GM12875 (cell line): ENCODE measurements around the gene CADM3.

Source experiments
- H3K4me3 ChIP-seq: one replicate; pipeline ENCODE4 v1.5.1; 2011; ENCODE audit warnings: low read depth, low read length, control low read depth
- CTCF ChIP-seq: IDR thresholded peaks from 2 replicates; pipeline ENCODE4 v1.5.1; 2011; ENCODE audit warnings: low read depth, mild to moderate bottlenecking, control low read depth, inconsistent platforms, low read length, moderate library complexity, borderline replicate concordance; ENCODE audit not compliant: insufficient read depth

CADM3 gene

GRCh38 chr1:159200769-159201168 lies 29.4 kb downstream of the CADM3 start:
- H3K4me3 ChIP-seq = no peak overlapping the region
- no peak for TF ChIP-seq CTCF

- no peak for TF ChIP-seq CTCF
- H3K4me3 ChIP-seq = no peak overlapping the region
These were observed 30.2 kb downstream of the CADM3 start for GRCh38 chr1:159201642-159202041.

- H3K4me3 ChIP-seq = no peak overlapping the region
- no peak for TF ChIP-seq CTCF
These were observed 32.2 kb downstream of the CADM3 start for GRCh38 chr1:159203610-159204009.

- no peak within 1 kb of the TSS for H3K4me3 ChIP-seq
- TF ChIP-seq CTCF = no peak
These were observed 33.0 kb downstream of the CADM3 start, which contains the start of gene ACKR1 for GRCh38 chr1:159204161-159205141. Gene ACKR1 (plus strand): TSS chr1:159204875. CDS start chr1:159204960, 85 bp downstream.

- TF ChIP-seq CTCF = no peak
- H3K4me3 ChIP-seq = no peak overlapping the region
These were observed 33.8 kb downstream of the CADM3 start for GRCh38 chr1:159205225-159205624.

- no peak overlapping the region for H3K4me3 ChIP-seq
- TF ChIP-seq CTCF = no peak
These were observed 34.7 kb downstream of the CADM3 start for GRCh38 chr1:159206110-159206509.

- TF ChIP-seq CTCF = no peak
These were observed 35.7 kb downstream of the CADM3 start for GRCh38 chr1:159207080-159207479.

More at GRCh38 chr1:159207080-159207479, 35.7 kb downstream of the CADM3 start:
- H3K4me3 ChIP-seq = no peak overlapping the region
